OCI-LY7 (cell line): ENCODE measurements around the gene VKORC1.

Source experiments
- EZH2phosphoT487 ChIP-seq: fragments of 200-600 bp; sonication (generic); IDR thresholded peaks from 2 replicates; pipeline ENCODE4 v1.6.1; 2018; ENCODE audit warnings: low read depth, borderline replicate concordance, mild to moderate bottlenecking, mixed run types, antibody characterized with exemption, low read length, moderate library complexity, mixed read lengths
- TF ChIP-seq, protein P1 (sequence below): fragments of 200-600 bp; sonication (generic); conservative IDR thresholded peaks from 2 replicates; pipeline ENCODE4 v1.5.1; 2014; ENCODE audit warnings: mild to moderate bottlenecking, antibody characterized with exemption, low read length, moderate library complexity, mixed read lengths

DNA sequence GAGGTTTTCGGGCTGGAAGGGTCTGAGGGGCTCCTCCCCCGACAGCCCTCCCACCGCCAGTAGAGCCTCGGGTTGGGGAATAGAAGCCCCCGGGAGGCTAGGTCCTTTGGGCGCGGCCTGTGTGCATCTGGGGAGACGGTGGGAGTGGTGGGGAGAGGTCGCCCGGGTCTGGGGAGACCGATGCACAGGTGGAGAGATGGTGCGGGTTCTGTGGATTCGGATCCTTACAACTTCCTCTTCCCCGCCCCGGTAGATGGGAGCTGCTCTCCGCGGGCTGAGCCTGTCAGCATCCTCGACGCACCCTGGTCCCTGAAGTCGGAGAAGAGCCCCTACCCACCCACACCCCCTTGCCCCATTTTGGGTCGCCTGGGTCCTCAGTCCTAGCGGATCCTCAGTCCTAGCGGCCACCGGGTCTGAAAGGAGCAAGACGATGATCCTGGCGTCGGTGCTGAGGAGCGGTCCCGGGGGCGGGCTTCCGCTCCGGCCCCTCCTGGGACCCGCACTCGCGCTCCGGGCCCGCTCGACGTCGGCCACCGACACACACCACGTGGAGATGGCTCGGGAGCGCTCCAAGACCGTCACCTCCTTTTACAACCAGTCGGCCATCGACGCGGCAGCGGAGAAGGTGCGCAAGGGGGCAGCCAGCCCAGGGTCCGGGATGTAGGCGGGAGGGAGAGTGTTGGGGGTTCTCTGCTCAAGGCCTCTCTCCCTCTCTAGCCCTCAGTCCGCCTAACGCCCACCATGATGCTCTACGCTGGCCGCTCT, 14.4 kb upstream of the VKORC1 start:
- TF ChIP-seq, protein P1, sequence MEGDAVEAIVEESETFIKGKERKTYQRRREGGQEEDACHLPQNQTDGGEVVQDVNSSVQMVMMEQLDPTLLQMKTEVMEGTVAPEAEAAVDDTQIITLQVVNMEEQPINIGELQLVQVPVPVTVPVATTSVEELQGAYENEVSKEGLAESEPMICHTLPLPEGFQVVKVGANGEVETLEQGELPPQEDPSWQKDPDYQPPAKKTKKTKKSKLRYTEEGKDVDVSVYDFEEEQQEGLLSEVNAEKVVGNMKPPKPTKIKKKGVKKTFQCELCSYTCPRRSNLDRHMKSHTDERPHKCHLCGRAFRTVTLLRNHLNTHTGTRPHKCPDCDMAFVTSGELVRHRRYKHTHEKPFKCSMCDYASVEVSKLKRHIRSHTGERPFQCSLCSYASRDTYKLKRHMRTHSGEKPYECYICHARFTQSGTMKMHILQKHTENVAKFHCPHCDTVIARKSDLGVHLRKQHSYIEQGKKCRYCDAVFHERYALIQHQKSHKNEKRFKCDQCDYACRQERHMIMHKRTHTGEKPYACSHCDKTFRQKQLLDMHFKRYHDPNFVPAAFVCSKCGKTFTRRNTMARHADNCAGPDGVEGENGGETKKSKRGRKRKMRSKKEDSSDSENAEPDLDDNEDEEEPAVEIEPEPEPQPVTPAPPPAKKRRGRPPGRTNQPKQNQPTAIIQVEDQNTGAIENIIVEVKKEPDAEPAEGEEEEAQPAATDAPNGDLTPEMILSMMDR, result no peak
- TF ChIP-seq EZH2phosphoT487, result no peak
